ENCODE data around the gene SDK1. TPM values are rescaled to one million over a fixed set of nuclear protein-coding genes. Genes with fewer than 3 reads are reported as not detected.

Gene SDK1
- total and polyA plus RNA-seq, 8 donors = 1.6 to 11.2 (median 6.6) TPM

DNA sequence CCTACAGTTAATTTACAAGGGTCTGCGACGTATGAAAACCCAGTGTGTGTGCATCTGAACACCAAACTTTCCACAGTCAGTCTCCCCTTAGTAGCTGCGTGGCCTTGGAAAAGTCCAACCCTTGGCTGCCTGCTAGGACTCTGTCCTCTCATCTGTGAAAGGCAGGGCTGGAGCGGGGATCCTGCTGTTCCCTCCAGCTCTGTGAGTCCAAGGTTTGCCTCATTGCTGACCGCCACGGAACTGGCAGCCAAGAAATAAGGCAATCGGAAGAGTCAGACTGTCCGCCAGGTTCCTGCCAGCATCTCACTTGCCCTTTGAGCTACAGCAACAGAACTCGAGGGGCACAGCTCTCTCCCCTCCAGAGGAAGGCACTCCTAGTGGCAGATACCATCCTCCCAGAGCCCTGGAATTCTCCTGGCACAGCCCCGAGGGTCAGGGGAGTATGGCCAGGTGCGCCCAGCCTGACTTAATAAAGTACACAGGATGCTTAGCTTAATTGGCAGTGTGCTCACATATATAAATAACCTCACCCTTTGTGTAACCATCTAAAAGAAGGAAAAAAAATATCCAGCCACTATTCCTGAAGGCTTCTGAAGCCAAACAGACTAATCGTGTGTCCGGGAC lies 851.0 kb downstream of the SDK1 start:
- 48 to 66% (median 61%) methylated on average over 11 to 13 of the region's 13 CpGs for WGBS, 5 donors
- Histone ChIP-seq H3K27me3 (no peaks in the 10 kb centered on the region), H3K36me3 (peaks cover 0 to 8% (median 0%) of the 10 kb centered on the region in 4 donors), H3K27ac (no peak overlapping the region), H3K4me3 (no peak overlapping the region), H3K4me1 (no peaks in the 10 kb centered on the region), H3K9me3 (no peaks in the 10 kb centered on the region)
- intact Hi-C loops (cut with DNase I; ENCODE audit: low total_unique reads) = no loop called here
- TF ChIP-seq POLR2A (IDR thresholded peaks at IDR 0.05) (no peak), EP300 (IDR thresholded peaks at IDR 0.05) (no peak), POLR2AphosphoS5 (IDR thresholded peaks at IDR 0.05) (no peak)
- TF ChIP-seq, protein P1, sequence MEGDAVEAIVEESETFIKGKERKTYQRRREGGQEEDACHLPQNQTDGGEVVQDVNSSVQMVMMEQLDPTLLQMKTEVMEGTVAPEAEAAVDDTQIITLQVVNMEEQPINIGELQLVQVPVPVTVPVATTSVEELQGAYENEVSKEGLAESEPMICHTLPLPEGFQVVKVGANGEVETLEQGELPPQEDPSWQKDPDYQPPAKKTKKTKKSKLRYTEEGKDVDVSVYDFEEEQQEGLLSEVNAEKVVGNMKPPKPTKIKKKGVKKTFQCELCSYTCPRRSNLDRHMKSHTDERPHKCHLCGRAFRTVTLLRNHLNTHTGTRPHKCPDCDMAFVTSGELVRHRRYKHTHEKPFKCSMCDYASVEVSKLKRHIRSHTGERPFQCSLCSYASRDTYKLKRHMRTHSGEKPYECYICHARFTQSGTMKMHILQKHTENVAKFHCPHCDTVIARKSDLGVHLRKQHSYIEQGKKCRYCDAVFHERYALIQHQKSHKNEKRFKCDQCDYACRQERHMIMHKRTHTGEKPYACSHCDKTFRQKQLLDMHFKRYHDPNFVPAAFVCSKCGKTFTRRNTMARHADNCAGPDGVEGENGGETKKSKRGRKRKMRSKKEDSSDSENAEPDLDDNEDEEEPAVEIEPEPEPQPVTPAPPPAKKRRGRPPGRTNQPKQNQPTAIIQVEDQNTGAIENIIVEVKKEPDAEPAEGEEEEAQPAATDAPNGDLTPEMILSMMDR (IDR thresholded peaks at IDR 0.05) = no peak
- no peak for DNase-seq

DNA sequence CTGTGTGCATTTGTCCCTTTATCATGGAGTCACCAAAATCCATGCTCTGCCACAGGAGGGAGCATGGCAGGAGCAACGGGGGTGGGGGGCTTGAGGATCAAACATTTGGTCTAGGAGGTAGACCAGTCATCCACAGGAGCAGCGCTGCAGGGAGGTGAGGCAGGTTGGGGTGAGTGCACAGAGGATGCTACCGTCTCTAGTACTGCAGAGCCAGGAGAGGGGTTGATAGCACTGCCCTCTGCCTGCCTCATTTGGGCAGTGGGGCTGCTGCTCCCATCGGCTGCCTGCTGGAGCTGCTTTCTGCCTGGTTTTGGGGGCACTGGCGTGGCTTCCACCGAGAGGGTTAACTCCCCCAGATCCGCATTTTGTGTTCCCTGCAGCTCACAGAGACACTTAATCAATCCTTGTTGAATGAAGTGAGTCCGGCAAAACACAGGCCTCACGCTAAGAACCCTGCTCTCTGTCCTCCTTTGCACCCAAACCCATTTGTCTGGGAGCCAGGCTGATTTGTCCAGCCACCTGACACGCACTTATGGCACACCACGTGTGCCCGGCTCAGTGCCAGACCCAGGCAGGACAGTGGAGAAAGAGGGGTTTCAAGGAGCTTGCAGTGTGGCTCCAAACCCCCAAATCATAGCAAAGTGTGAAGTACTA lies 854.0 kb downstream of the SDK1 start:
- Histone ChIP-seq H3K4me1 (no peaks in the 10 kb centered on the region), H3K36me3 (no peaks in the 10 kb centered on the region), H3K27ac (no peak overlapping the region), H3K9me3 (no peaks in the 10 kb centered on the region), H3K4me3 (no peak overlapping the region), H3K27me3 (no peaks in the 10 kb centered on the region)
- 76 to 85% (median 82%) methylated on average over 11 to 12 of the region's 12 CpGs for WGBS, 5 donors
- intact Hi-C loops (cut with DNase I; ENCODE audit: low total_unique reads) = no loop called here
- DNase-seq = no peak
- TF ChIP-seq EP300 (IDR thresholded peaks at IDR 0.05) (no peak), POLR2AphosphoS5 (IDR thresholded peaks at IDR 0.05) (no peak), POLR2A (IDR thresholded peaks at IDR 0.05) (no peak)
- TF ChIP-seq, protein P1 (IDR thresholded peaks at IDR 0.05) = no peak

DNA sequence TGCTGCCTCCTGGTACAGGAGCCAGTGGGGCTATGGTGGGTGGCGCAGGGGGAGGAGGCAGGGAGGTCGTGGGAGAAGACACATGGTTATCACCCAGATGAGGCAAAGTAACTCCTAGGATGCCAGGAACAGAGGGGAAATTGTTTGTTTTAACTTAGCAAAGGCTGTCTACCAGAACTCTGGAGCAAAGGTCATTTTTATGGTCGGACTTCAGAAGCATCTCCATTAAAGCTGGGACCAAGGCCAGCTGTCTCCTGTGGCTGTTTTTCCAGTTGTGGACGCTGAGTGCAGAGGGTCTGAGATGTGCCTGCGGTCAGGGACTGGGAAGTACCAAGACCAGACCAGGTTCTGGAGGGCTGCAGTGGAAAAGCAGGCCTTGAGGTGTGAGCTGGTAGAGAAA lies 855.1 kb downstream of the SDK1 start:
- intact Hi-C loops (cut with DNase I; ENCODE audit: low total_unique reads) = no loop called here
- peak in 1 of 2 donors; percentile 22 for DNase-seq
- Histone ChIP-seq H3K9me3 (no peaks in the 10 kb centered on the region), H3K4me3 (no peak overlapping the region), H3K27me3 (no peaks in the 10 kb centered on the region), H3K36me3 (no peaks in the 10 kb centered on the region), H3K4me1 (no peaks in the 10 kb centered on the region), H3K27ac (no peak overlapping the region)
- 56 to 79% (median 64%) methylated on average over 5 of the region's 5 CpGs for WGBS, 5 donors
- TF ChIP-seq POLR2A (IDR thresholded peaks at IDR 0.05) = no peak

DNA sequence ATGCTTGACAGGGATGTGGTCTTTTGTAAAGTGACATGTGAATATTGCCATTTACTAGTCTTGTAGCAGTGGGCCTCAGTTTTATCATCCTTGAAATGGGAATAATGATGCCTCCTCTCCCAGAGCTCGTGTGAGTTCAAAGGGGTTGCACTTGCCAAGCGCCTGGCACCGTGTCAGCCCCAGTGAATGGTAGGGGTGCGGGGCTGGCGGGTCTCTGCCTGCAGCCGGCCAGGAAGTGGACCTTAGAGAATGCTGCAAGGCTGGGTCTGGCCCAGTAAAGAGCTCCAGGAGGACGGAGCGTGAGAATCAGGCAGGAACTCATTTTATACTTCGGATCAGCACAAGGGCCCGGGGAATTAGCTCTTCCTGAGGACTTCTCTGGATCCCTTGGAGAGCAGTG lies 856.6 kb downstream of the SDK1 start:
- no peak for DNase-seq
- Histone ChIP-seq H3K4me3 (no peak overlapping the region), H3K36me3 (no peaks in the 10 kb centered on the region), H3K27me3 (no peaks in the 10 kb centered on the region), H3K9me3 (no peaks in the 10 kb centered on the region), H3K27ac (no peak overlapping the region), H3K4me1 (no peaks in the 10 kb centered on the region)
- TF ChIP-seq, protein P1 (IDR thresholded peaks at IDR 0.05) = no peak
- TF ChIP-seq POLR2A (IDR thresholded peaks at IDR 0.05) (no peak), POLR2AphosphoS5 (IDR thresholded peaks at IDR 0.05) (no peak), EP300 (IDR thresholded peaks at IDR 0.05) (no peak)
- 78 to 91% (median 88%) methylated on average over 8 to 10 of the region's 10 CpGs for WGBS, 5 donors
- intact Hi-C loops (cut with DNase I; ENCODE audit: low total_unique reads) = no loop called here
